Measurements from ENCODE around the gene SIGLEC9. TPM values are rescaled to one million over a fixed set of nuclear protein-coding genes. Genes with fewer than 3 reads are reported as not detected.
"Not testable (repeated sequence)": the region's sequence is repeated elsewhere in the genome, so short reads cannot be mapped to it uniquely, and the experiment has no call there.

The SIGLEC9 gene
- total RNA-seq, 1 donor from 2014 or later: 3.2 TPM

DNA sequence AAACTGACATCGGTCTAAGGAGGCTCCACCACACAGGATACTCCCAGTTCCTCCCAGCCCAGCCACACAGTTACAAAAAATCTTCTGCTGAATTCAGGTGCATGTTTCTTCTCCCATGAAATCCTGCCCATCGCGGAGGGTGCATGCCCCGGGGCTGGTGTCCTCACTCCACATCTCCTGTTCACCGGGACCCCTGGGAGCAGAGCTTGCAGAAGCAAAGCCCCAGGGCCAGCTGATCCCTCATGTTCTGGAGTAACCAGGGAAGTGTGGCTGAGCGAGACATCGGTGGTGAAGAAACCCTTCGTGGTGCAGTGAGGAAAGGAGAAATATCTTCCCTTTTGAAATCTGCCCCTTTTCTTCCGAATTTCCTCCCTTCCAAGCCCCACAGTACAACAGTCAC lies 904 bp upstream of the SIGLEC9 start:
- no peak for DNase-seq (ENCODE audit: low spot score)

DNA sequence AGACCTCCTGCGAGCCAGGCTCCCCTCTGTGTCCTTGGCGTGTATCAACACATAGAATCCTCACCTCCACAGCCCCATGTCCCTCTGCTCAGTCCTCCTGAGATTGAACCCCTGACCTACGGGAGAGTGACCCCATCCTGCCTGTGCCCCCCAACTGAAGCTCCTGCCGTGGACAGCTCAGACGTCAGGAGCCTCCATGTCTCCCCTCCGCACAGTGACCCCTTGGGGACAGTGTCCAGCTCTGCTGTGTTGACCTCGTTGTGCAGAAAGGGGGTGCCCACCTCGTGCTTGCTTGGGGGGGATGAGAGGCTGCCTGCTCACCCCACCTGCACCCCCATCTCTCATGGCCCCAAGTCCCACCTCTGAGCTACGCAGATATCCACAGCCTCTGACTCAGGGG lies 490 bp upstream of the SIGLEC9 start:
- no peak for DNase-seq (ENCODE audit: low spot score)

DNA sequence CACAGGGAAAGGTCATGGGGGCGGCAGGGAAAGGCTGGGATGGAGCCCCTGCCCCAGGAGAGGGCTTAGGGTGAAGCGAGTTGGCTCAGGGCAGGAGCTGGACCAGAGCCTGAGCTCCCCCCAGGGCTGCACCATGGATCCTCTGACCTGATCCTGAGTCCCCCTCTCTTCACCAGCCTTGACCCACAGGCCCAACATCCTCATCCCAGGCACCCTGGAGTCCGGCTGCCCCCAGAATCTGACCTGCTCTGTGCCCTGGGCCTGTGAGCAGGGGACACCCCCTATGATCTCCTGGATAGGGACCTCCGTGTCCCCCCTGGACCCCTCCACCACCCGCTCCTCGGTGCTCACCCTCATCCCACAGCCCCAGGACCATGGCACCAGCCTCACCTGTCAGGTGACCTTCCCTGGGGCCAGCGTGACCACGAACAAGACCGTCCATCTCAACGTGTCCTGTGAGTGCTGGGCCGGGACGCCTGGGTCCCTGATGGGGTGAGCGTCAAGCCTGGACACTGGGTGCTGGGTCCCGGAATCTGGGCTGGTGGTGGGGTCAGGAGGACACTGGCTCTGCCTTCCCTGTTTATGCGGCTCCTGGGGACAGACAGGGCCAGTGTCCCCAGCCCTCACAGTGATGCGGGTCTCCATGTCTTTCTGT lies 842 bp downstream of the SIGLEC9 start:
- no peak for DNase-seq (ENCODE audit: low spot score)

DNA sequence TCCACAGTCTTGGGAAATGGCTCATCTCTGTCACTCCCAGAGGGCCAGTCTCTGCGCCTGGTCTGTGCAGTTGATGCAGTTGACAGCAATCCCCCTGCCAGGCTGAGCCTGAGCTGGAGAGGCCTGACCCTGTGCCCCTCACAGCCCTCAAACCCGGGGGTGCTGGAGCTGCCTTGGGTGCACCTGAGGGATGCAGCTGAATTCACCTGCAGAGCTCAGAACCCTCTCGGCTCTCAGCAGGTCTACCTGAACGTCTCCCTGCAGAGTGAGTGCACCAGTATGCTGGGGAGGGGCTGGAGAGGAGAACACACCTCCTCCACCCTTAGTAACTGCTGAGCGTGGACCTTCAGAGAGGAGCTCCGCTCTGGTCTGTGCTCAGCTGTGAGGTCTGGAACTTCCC lies 2.3 kb downstream of the SIGLEC9 start:
- no peak for DNase-seq (ENCODE audit: low spot score)

DNA sequence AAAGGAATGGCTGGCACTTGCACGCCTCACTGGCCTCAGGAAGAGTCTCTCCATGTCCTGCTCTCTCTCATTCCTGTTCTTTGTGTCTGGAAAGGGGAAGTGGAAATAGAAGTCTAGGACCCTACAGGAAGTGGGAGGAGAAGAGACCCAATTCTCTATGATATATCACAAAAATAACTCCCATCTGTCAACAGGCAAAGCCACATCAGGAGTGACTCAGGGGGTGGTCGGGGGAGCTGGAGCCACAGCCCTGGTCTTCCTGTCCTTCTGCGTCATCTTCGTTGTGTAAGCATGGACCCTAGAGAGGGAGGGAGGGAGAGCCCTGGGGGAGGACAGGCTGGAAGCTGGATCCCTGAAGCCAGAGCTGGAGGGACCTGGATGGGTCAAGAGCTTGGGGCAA lies 3.0 kb downstream of the SIGLEC9 start:
- no peak for DNase-seq (ENCODE audit: low spot score)

DNA sequence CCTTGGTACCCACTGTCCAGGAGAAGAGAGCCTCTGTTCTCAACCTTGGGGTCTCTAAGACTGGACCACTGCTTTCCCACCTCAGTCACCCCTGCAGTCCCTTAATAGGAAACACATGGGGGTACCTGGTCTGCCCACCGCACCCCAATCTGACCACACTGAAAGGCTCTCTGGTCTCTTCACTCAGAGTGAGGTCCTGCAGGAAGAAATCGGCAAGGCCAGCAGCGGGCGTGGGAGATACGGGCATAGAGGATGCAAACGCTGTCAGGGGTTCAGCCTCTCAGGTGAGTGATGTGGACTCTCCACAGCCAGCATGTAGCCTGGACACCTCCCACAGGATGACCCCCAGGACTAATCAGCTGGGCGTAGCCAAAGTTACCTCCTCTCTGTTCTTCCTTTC lies 3.5 kb downstream of the SIGLEC9 start:
- DNase-seq (ENCODE audit: low spot score): no peak

DNA sequence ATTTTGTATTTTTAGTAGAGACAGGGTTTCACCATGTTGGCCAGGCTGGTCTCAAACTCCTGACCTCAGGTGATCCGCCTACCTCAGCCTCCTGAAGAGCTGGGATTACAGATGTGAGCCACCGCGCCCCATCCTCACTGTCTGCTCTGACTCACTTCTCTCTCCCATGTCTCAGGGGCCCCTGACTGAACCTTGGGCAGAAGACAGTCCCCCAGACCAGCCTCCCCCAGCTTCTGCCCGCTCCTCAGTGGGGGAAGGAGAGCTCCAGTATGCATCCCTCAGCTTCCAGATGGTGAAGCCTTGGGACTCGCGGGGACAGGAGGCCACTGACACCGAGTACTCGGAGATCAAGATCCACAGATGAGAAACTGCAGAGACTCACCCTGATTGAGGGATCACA lies 5.0 kb downstream of the SIGLEC9 start:
- DNase-seq (ENCODE audit: low spot score): no peak

DNA sequence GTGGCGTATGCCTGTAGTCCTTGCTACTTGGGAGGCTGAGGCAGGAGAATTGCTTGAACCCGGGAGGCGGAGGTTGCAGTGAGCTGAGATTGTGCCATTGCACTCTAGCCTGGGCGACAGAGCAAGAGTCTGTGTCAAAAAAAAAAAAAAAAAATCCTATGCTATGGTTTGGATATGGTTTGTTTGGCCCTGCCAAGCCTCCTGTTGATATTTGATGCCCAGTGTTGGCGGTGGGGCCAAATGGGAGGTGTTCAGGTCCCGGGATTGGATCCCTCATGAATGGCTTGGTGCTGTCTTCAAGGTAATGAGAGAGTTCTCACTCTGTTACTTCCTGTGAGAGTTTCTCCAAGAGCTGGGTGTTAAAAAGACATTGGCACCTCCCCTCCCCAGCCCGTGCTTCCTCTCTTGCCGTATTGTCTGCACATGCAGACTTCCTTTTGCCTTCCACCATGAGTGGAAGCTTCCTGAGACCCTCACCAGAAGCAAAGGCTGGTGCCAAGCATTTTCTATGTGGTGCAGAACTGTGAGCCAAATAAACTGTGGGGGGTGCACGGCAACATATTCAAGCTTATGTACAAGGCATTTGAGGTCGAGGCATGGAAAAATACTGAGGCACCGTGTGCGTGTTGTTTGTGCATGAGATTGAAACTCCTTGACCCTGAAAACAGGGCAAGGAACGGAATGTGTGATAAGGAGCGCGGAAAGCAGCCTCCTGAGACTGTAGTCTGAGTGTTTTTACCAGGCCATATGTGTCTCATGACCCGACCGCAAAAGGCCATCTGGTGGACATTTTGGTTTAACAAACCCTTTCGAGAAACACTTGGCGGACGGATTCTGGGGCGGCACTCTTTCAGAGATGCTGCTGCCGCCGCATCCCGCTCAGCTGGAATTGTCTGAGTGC lies 7.3 kb downstream of the SIGLEC9 start:
- DNase-seq (ENCODE audit: low spot score): no peak

DNA sequence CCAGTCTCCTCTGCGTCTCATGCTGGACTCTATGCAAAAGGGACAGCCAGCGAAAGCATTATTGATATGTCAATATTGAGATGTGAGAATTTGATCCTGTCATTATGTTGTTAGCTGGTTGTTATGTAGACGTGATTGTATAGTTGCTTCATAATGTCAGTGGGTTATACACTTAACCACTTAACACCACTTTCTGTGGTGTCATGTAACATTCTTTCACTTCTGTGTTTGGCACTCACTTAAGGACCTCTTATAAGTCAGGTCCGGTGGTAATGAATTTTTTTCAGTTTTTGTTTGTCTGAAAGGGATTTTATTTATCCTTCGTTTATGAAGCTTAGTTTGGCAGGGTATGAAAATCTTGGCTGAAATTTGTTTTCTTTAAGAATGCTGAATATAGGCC lies 10.3 kb downstream of the SIGLEC9 start:
- DNase-seq (ENCODE audit: low spot score): no peak

DNA sequence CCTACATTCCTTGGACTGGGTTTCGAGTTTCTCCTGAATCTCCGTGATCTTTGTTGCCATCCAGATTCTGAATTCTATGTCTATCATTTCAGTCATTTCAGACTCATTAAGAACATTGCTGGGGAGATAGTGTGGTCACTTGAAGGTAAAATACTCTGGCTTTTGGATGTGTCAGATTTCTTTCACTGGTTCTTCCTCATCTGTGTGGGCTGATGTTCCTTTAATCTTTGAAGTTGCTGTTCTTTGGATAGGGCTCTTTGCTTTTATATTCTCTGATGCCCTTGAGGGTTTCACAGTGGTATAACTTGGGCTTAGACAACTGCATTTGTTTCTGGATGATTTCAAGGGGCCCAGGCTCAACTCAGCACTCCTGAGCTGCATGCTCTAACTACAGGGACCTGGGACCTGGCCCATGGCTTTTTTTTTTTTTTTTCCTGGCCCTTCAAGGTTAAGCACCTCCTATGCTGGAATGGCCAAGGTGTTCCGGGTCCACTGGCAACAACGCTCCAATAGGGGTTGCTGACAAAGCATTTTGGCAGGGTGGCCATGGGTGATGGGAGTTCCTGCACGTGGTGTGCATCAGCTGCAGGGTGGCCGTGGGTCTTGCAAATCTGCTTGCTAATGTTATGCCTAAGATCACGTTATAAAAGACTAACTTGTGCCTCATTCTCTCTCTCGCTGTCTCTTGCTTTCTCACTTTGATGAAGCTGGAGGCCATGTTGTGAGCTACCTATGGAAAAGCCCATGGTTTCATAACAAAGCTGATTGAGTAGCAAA lies 11.5 kb downstream of the SIGLEC9 start:
- DNase-seq (ENCODE audit: low spot score): no peak

DNA sequence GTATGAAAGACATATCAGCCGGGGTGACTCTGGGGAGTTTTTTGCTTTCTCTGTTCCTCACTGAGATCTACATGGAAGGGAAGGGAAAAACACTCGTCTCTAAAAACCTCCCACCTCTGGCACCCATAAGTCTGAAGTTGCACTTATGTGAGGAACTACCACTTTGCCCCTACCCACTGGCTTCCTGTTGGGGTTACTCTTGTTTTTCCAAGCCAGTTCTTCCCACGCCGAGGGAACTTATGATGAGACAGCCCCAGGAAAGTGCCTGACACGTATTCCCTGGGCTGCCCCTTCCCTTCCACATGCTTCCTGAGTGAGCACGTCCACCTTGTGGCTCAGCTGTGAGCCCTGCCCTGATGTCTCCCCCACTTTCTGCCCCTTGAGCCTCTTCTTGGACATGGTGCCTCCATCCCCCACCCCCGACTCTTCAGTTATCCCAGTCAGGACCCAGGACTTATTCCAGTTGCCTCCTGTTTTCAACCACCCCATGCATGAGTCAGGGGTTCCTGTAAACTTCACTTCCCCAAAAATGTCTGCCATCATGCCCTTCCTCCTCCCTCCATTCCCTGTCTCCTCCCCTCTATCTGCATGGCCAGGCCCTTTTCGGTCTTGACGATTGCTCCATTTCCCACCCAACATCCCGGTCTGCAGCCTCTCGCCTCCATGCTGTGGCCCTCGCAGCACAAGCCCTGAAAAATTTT lies 12.3 kb downstream of the SIGLEC9 start:
- no peak for DNase-seq (ENCODE audit: low spot score)

DNA sequence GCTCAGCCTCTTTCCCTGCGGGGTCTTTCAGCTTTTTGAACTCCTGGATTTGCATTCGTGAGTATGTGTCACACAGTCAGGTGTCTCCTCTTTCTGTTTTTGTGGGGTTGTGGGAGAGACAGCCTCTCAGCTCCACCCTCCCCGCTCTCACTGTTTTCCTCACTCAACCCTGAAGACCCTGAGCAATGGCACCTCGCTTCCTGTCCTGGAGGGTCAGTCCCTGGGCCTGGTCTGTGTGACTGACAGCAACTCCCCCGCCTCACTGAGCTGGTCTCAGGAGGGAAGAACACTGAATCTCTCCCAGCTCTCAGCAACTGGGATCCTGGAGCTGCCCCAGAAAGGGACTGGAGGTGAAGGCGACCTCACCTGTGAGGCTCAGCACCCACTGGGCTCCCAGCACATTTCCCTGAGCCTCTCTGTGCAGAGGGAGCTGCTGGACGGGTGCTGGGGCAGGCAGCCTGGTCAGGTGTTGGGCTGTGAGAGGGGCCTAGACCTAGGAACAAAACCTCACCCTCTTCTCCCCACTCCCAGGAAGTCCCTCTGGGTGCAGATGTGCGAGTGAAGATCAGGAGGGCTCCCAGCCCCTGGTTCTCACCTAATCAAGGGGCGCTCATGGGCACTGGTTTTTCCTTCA lies 13.2 kb downstream of the SIGLEC9 start:
- no peak for DNase-seq (ENCODE audit: low spot score)

DNA sequence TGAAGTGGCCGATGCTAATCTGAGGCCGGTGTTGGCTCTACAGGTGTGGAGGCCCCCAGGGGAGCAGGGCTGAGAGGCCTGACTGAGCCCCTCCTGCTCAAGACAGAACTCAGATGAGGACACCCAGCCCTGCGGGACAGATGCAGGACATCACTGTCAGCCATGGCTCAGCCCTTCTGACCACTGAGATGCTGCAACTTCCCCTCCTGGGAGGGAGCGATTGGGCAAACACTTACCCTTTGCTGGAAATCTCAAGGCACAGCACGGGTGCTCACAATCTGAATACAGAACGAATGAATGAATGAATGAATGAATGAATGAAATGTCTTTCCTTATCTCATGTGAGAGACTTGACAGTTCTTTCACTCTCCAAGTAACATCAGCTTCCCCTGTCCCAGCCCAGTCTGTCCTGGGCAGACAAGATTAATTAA lies 13.9 kb downstream of the SIGLEC9 start:
- no peak for DNase-seq (ENCODE audit: low spot score)

DNA sequence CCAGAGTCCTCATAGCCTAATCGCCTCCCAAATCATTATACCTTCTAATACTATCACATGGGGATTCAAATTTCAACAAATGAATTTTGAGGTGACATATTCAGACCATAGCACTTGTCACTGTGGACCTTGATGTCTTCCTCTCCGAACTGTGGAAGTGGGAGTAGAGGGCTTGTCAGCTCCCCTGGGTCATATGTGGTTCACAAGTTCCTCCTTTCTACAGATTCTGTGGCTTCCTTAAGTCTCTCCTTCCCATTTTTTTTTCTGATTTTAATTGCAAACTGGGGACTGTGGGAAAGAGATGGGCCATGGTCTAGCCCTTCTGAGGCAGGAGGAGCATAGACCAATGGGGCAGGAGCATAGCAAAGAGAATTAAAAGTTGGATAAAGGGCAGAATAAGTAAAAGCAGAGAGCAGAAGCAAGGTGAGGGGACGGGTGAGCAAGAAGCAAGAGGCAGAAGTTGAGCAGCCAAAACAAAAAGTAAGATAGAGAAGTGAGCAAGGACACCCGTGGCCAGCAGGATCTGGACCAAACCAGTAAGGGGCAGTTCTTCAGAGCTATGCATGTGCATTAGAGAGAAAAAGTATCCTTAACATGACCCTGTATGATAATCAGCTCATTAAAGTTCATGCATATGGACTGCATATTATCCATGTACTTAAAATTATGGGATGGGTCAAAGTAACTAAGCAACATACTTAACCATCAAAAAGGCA lies 14.8 kb downstream of the SIGLEC9 start:
- no peak for DNase-seq (ENCODE audit: low spot score)

DNA sequence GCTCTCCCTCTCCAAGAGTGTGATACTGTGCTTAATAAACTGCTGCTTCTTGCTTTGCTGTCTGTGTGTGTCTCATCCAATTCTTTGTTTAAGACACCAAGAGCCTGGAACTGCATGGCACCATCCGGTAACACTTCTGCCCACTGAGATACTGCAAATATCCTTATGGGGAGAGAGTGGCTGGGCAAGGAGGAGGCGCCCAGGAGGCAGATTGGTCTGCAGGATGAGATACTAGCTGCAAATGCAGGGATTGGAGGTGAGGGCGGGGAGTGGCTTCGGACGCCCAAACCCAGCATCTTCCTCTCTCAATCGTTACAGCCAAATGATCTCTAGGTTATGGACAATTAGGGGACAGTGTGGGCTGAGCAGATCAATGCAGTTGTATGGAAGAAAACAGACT lies 15.7 kb downstream of the SIGLEC9 start:
- DNase-seq (ENCODE audit: low spot score): no peak

DNA sequence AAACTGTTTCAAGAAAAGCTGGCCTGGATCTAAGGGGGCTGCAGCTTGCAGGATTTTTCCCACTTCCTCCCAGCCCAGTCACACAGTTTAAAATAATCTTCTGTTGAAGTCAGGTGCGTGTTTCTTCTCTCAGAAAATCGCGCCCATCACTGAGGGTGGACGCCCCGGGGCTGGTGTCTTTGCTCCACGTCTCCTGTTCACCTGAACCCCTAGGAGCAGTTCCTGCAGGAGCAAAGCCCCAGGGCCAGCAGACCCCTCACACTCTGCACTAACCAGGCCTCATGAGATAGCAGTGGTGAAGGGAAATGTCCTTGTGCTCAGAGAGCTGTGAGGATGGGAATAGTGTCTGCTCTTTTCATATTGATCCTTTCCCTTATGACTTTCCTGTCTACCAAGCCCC lies 16.5 kb downstream of the SIGLEC9 start:
- DNase-seq (ENCODE audit: low spot score): no peak

DNA sequence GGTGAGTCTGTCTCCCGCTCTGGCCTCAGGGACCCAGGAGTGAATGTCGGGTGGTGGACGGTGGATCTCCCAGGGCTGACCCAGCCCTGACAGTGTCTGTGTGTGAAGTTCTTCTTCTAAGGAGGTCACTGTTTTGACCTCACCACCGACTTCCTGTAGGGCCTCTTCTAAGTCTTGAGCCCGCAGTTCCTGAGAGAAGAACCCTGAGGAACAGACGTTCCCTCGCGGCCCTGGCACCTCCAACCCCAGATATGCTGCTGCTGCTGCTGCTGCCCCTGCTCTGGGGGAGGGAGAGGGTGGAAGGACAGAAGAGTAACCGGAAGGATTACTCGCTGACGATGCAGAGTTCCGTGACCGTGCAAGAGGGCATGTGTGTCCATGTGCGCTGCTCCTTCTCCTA lies 17.4 kb downstream of the SIGLEC9 start, which contains the start of gene SIGLEC7:
SIGLEC7 (plus strand) TSS at position 183 of the 400 bp plus-strand sequence; CDS start at position 252, 69 bp downstream.
- no peak for DNase-seq (ENCODE audit: low spot score)

DNA sequence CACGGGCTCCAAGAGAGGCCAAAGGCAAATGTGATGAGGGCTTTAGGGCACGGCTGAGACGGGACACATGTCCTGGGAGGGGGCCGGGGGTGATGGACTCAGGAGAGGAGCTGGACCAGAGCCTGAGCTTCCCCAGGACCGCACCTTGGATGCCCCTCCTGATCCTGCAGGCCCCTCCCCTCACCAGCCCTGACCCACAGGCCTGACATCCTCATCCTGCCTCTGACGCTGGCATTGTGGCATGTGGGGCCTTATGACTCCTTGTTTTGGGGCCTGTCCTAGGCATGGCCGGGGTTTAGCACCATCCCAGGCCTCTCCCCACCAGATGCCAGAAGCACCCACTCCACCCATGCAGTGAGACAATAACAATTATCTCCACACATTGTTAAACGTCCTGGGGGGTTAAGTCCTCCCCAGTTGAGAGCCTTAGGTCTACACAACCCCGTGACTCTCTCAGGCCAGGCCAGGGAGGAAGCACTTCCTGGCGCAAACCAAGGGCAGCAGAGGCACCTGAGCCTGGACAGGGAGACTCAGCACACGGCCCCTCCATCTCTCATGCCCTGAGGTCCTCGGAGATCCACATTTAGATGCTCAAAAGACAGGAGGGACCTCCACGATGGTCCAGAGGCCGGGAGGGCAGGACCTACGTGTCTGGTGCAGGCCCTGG lies 18.2 kb downstream of the SIGLEC9 start:
- DNase-seq (ENCODE audit: low spot score): not testable (repeated sequence)

DNA sequence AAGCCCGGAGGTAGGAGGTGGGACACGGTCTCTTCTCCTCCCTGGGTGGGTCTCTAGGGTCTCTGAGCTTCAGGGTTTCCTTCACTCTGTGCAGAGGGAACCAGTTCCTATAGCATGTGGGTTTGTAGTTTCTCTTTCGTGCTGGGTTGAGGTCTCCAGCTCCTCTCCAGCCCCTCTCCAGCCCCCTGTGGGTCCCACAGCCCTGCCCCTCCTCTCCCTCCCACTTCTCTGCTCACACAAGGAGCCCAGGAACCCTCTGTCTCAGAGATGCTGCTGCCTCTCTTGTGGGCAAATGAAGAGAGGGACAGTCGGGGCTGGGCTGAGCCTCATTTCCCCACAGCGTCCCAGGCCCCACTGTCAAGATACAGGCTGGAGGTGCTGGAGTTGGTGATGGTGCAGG lies 18.8 kb downstream of the SIGLEC9 start:
- no peak for DNase-seq (ENCODE audit: low spot score)

DNA sequence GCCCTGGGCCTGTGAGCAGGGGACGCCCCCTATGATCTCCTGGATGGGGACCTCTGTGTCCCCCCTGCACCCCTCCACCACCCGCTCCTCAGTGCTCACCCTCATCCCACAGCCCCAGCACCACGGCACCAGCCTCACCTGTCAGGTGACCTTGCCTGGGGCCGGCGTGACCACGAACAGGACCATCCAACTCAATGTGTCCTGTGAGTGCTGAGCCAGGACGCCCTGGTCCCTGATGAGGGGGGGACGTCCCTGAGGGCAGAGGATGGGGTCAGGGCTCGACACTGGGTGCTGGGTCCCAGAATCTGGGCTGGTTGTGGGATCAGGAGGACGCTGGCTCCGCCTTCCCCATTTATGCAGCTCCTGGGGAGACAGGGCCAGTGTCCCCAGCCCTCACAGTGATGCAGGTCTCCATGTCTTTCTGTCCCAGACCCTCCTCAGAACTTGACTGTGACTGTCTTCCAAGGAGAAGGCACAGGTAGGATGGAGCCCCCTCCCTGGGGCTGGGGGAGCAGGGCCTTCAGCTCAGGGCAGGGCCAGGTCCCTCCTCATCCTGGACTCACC lies 19.9 kb downstream of the SIGLEC9 start:
- no peak for DNase-seq (ENCODE audit: low spot score)
